ENCODE measurements around the gene SMIM29.
A peak's percentile ranks its signal among the peaks of the same experiment; 100 is the strongest.
"Not testable (repeated sequence)": the region's sequence is repeated elsewhere in the genome, so short reads cannot be mapped to it uniquely, and the experiment has no call there.

SMIM29 gene

GRCh38 chr6:34248727-34249468 is at the start of gene SMIM29:
TSS of gene SMIM29 (minus strand) at chr6:34249006. CDS start at chr6:34247791, 1,215 bp downstream.
- peak; percentile 54 for DNase-seq (ENCODE audit: low read depth)

- peak; percentile 4 for DNase-seq (ENCODE audit: low read depth)
These were observed 46.9 kb upstream of the SMIM29 start for GRCh38 chr6:34295721-34296120.

GRCh38 chr6:34292954-34293353 is 44.1 kb upstream of the SMIM29 start:
- DNase-seq (ENCODE audit: low read depth): no peak

GRCh38 chr6:34289137-34289536 is 40.3 kb upstream of the SMIM29 start:
- no peak for DNase-seq (ENCODE audit: low read depth)

- DNase-seq (ENCODE audit: low read depth): no peak
These were observed 39.8 kb upstream of the SMIM29 start for GRCh38 chr6:34288581-34288980.

- no peak for DNase-seq (ENCODE audit: low read depth)
These were observed 36.8 kb upstream of the SMIM29 start for GRCh38 chr6:34285448-34286164.

- DNase-seq (ENCODE audit: low read depth): peak; percentile 41
These were observed 36.0 kb upstream of the SMIM29 start for GRCh38 chr6:34284563-34285447.

- no peak for DNase-seq (ENCODE audit: low read depth)
These were observed 33.0 kb upstream of the SMIM29 start for GRCh38 chr6:34281702-34282334.

- no peak for DNase-seq (ENCODE audit: low read depth)
These were observed 31.4 kb upstream of the SMIM29 start for GRCh38 chr6:34280216-34280615.

GRCh38 chr6:34278833-34279232 is 30.0 kb upstream of the SMIM29 start:
- DNase-seq (ENCODE audit: low read depth): no peak

GRCh38 chr6:34277763-34278112 is 28.9 kb upstream of the SMIM29 start:
- no peak for DNase-seq (ENCODE audit: low read depth)

GRCh38 chr6:34276881-34277762 is 28.3 kb upstream of the SMIM29 start:
- DNase-seq (ENCODE audit: low read depth): no peak

- no peak for DNase-seq (ENCODE audit: low read depth)
These were observed 27.4 kb upstream of the SMIM29 start for GRCh38 chr6:34276191-34276590.

GRCh38 chr6:34275128-34275804 is 26.5 kb upstream of the SMIM29 start:
- DNase-seq (ENCODE audit: low read depth): no peak

- DNase-seq (ENCODE audit: low read depth): no peak
These were observed 25.3 kb upstream of the SMIM29 start for GRCh38 chr6:34274129-34274528.

- DNase-seq (ENCODE audit: low read depth): no peak
These were observed 24.5 kb upstream of the SMIM29 start for GRCh38 chr6:34273242-34273805.

GRCh38 chr6:34272013-34272926 is 23.5 kb upstream of the SMIM29 start:
- no peak for DNase-seq (ENCODE audit: low read depth)

- DNase-seq (ENCODE audit: low read depth): not testable (repeated sequence)
These were observed 21.0 kb upstream of the SMIM29 start for GRCh38 chr6:34269658-34270341.

All from non-pigmented ciliary epithelial cell (primary cell).